H9 (cell line): Measurements from ENCODE around the gene HSPB8. TPM values are rescaled to one million over a fixed set of nuclear protein-coding genes. Genes with fewer than 3 reads are reported as not detected.
A peak's percentile ranks its signal among the peaks of the same experiment; 100 is the strongest.

Experiments
- DNase-seq: peaks from one replicate; pipeline ENCODE4 v3.0.0-alpha.2; 2017
- H2AFZ ChIP-seq: one replicate; pipeline ENCODE4 v1.6.1; 2013; ENCODE audit warnings: mild to moderate bottlenecking, low read length, control low read depth, moderate library complexity
- H2AK5ac ChIP-seq: 2 replicates; pipeline ENCODE4 v1.6.1; 2013; ENCODE audit warnings: low read length, control low read depth, mixed read lengths; ENCODE audit not compliant: insufficient read length
- H2BK120ac ChIP-seq: one replicate; pipeline ENCODE4 v1.6.1; 2013; ENCODE audit warnings: low read depth, mild to moderate bottlenecking, low read length, control low read depth, inconsistent platforms; ENCODE audit not compliant: poor library complexity, severe bottlenecking
- H2BK12ac ChIP-seq: 2 replicates; pipeline ENCODE4 v1.6.1; 2013; ENCODE audit warnings: low read length, control low read depth, mixed read lengths, low read depth; ENCODE audit not compliant: insufficient read length
- H2BK15ac ChIP-seq: 2 replicates; pipeline ENCODE4 v1.6.1; 2013; ENCODE audit warnings: low read depth, low read length, control low read depth
- H2BK20ac ChIP-seq: one replicate; pipeline ENCODE4 v1.6.1; 2013; ENCODE audit warnings: low read depth, mild to moderate bottlenecking, low read length, control low read depth, inconsistent platforms; ENCODE audit not compliant: poor library complexity, severe bottlenecking
- H2BK5ac ChIP-seq: 2 replicates; pipeline ENCODE4 v1.6.1; 2013; ENCODE audit warnings: low read length, control low read depth, mixed read lengths; ENCODE audit not compliant: insufficient read length
- H3K14ac ChIP-seq: 2 replicates; pipeline ENCODE4 v1.6.1; 2013; ENCODE audit warnings: low read length, control low read depth; ENCODE audit not compliant: insufficient read depth
- H3K18ac ChIP-seq: 2 replicates; pipeline ENCODE4 v1.6.1; 2013; ENCODE audit warnings: low read depth, mild to moderate bottlenecking, mixed read lengths, low read length, control low read depth; ENCODE audit not compliant: insufficient read length
- H3K23ac ChIP-seq: 2 replicates; pipeline ENCODE4 v1.6.1; 2013; ENCODE audit warnings: low read length, control low read depth, mixed read lengths, low read depth; ENCODE audit not compliant: insufficient read length
- H3K23me2 ChIP-seq: 2 replicates; pipeline ENCODE4 v1.6.1; 2013; ENCODE audit warnings: low read depth, mild to moderate bottlenecking, mixed read lengths, low read length, control low read depth; ENCODE audit not compliant: insufficient read length, poor library complexity, severe bottlenecking
- H3K27ac ChIP-seq: 2 replicates; pipeline ENCODE4 v1.5.1; 2013; ENCODE audit warnings: low read length, control low read depth, mixed read lengths, low read depth; ENCODE audit not compliant: insufficient read length
- H3K27me3 ChIP-seq: 2 replicates; pipeline ENCODE4 v1.6.1; 2013; ENCODE audit warnings: low read length, control low read depth, inconsistent platforms; ENCODE audit not compliant: insufficient read depth
- H3K4ac ChIP-seq: 2 replicates; pipeline ENCODE4 v1.6.1; 2013; ENCODE audit warnings: low read depth, mild to moderate bottlenecking, control low read depth, inconsistent platforms, low read length, moderate library complexity
- H3K4me1 ChIP-seq: 2 replicates; pipeline ENCODE4 v1.6.1; 2013; ENCODE audit warnings: low read length, control low read depth, inconsistent platforms; ENCODE audit not compliant: insufficient read depth
- H3K4me2 ChIP-seq: 2 replicates; pipeline ENCODE4 v1.6.1; 2013; ENCODE audit warnings: low read length, control low read depth, mixed read lengths; ENCODE audit not compliant: insufficient read length, insufficient read depth
- H3K56ac ChIP-seq: 2 replicates; pipeline ENCODE4 v1.6.1; 2013; ENCODE audit warnings: low read depth, mild to moderate bottlenecking, mixed read lengths, low read length, control low read depth; ENCODE audit not compliant: insufficient read length
- H3K79me1 ChIP-seq: 2 replicates; pipeline ENCODE4 v1.6.1; 2013; ENCODE audit warnings: low read depth, mild to moderate bottlenecking, moderate library complexity, low read length, control low read depth, inconsistent platforms; ENCODE audit not compliant: insufficient read depth, poor library complexity, severe bottlenecking
- H3K79me2 ChIP-seq: 2 replicates; pipeline ENCODE4 v1.6.1; 2013; ENCODE audit warnings: low read length, control low read depth, inconsistent platforms; ENCODE audit not compliant: insufficient read depth
- H3K9ac ChIP-seq: 2 replicates; pipeline ENCODE4 v1.6.1; 2013; ENCODE audit warnings: low read length, control low read depth, mixed read lengths; ENCODE audit not compliant: insufficient read length; ENCODE audit errors: extremely low read depth
- H3K9me3 ChIP-seq: one replicate; pipeline ENCODE4 v1.6.1; 2013; ENCODE audit warnings: low read depth, low read length, inconsistent platforms; ENCODE audit not compliant: control insufficient read depth
- H3T11ph ChIP-seq: one replicate; pipeline ENCODE4 v1.6.1; 2013; ENCODE audit warnings: mild to moderate bottlenecking, low read length, control low read depth, inconsistent platforms
- H4K20me1 ChIP-seq: one replicate; pipeline ENCODE4 v1.6.1; 2013; ENCODE audit not compliant: control insufficient read depth, insufficient read length, insufficient read depth
- H4K5ac ChIP-seq: 2 replicates; pipeline ENCODE4 v1.6.1; 2013; ENCODE audit warnings: low read depth, mild to moderate bottlenecking, mixed read lengths, low read length, control low read depth; ENCODE audit not compliant: insufficient read length
- H4K8ac ChIP-seq: replicated peaks from 2 replicates; pipeline ENCODE4 v1.6.1; 2013; ENCODE audit warnings: low read length, control low read depth, mixed read lengths, low read depth; ENCODE audit not compliant: insufficient read length
- H4K91ac ChIP-seq: 2 replicates; pipeline ENCODE4 v1.6.1; 2013; ENCODE audit warnings: low read depth, mild to moderate bottlenecking, moderate library complexity, mixed read lengths, low read length, control low read depth; ENCODE audit not compliant: insufficient read length
- H3K27ac Mint-ChIP-seq, 3 experiments: 2 replicates in 2 of 3; 3 replicates in 1 of 3; pipeline ENCODE4 v1.8.0; 2020 to 2021; ENCODE audit warnings: mixed read lengths in 3 of 3, mild to moderate bottlenecking in 1 of 3, moderate library complexity in 1 of 3
- H3K27me3 Mint-ChIP-seq: 2 replicates; pipeline ENCODE4 v1.8.0; 2021; ENCODE audit warnings: low read depth, mild to moderate bottlenecking, moderate library complexity, mixed read lengths
- H3K36me3 Mint-ChIP-seq, 3 experiments: 2 replicates in 2 of 3; 3 replicates in 1 of 3; pipeline ENCODE4 v1.8.0; 2020 to 2021; ENCODE audit warnings: low read depth in 3 of 3, mixed read lengths in 3 of 3; ENCODE audit not compliant: insufficient read depth in 1 of 3
- H3K4me1 Mint-ChIP-seq, 2 experiments: 2 replicates each; pipeline ENCODE4 v1.8.0; 2020; ENCODE audit warnings: mixed read lengths in 2 of 2
- H3K4me3 Mint-ChIP-seq, 2 experiments: 2 replicates in 1 of 2; 3 replicates in 1 of 2; pipeline ENCODE4 v1.8.0; 2020 to 2021; ENCODE audit warnings: mild to moderate bottlenecking in 2 of 2, mixed read lengths in 2 of 2, moderate library complexity in 1 of 2
- H3K9me3 Mint-ChIP-seq, 2 experiments: 2 replicates in 1 of 2; 3 replicates in 1 of 2; pipeline ENCODE4 v1.8.0; 2020; ENCODE audit warnings: mild to moderate bottlenecking in 2 of 2, mixed read lengths in 2 of 2, moderate library complexity in 1 of 2
- CTCF ChIP-seq: fragments of 200-600 bp; sonication (generic); conservative IDR thresholded peaks from 3 replicates; pipeline ENCODE4 v1.8.0; 2021; ENCODE audit warnings: antibody characterized with exemption, mild to moderate bottlenecking
- WGBS: extraction: QIAGEN DNeasy Blood & Tissue Kit; methylation state at CpG from one replicate; pipeline ENCODE4 v1.1.7; 2013; ENCODE audit warnings: missing lambda C conversion rate, low lambda C conversion rate, mixed read lengths; ENCODE audit not compliant: insufficient read length; ENCODE audit errors: extremely low coverage; 5-methylcytosine and 5-hydroxymethylcytosine counted together
- total RNA-seq: library from RNA; stranded (reverse); gene quantifications from 2 replicates; pipeline ENCODE4 v1.2.1, GENCODE V29; 2021

The HSPB8 gene
- total RNA-seq, 1 experiment from 2014 or later, result 3.0 TPM

GRCh38 chr12:119201789-119202543 is 23.2 kb downstream of the HSPB8 start:
- H4K20me1 ChIP-seq, result no peaks in the 10 kb centered on the region
- H3K27me3 ChIP-seq, result no peaks in the 10 kb centered on the region
- no peak overlapping the region for H3K56ac ChIP-seq
- no peak overlapping the region for H3K18ac ChIP-seq
- no peak overlapping the region for H3T11ph ChIP-seq
- H3K27me3 Mint-ChIP-seq, result no peaks in the 10 kb centered on the region; the same call in none of the 2 replicates
- H3K4me3 Mint-ChIP-seq, result 0 out of 5 replicates have a peak overlapping the region, but pooled peaks of 1 of the 2 experiments have one; percentile 28
- H3K9ac ChIP-seq, result no peak overlapping the region
- H3K36me3 Mint-ChIP-seq, result peaks cover 0 to 2% (median 0%) of the 10 kb centered on the region in 3 experiments; a peak in 1 of 7 replicates
- H3K79me1 ChIP-seq, result no peaks in the 10 kb centered on the region
- H3K23ac ChIP-seq, result no peak overlapping the region
- H3K4ac ChIP-seq, result no peak overlapping the region
- no peaks in the 10 kb centered on the region for H3K23me2 ChIP-seq
- no peak overlapping the region for H3K4me2 ChIP-seq
- TF ChIP-seq CTCF, result no peak
- no CpG with 5 or more reads among the region's 9 CpGs for WGBS
- H2BK20ac ChIP-seq, result no peak overlapping the region
- H2BK5ac ChIP-seq, result no peak overlapping the region
- no peaks in the 10 kb centered on the region for H3K9me3 Mint-ChIP-seq
- no peak overlapping the region for H4K5ac ChIP-seq
- no peak overlapping the region for H3K27ac ChIP-seq
- H2BK15ac ChIP-seq, result no peak overlapping the region
- peak overlapping the region; percentile 57 to 91 (median 78); a peak in 5 of 7 replicates for H3K27ac Mint-ChIP-seq
- H4K8ac ChIP-seq, result no peak overlapping the region
- H3K4me1 Mint-ChIP-seq, result peaks cover 66 to 69% of the 10 kb centered on the region in 2 experiments
- DNase-seq, result peak; percentile 49
- peaks cover 7% of the 10 kb centered on the region; the same call in 1 of the 2 replicates for H3K4me1 ChIP-seq
- H4K91ac ChIP-seq, result no peak overlapping the region
- H3K14ac ChIP-seq, result no peak overlapping the region
- H2AK5ac ChIP-seq, result no peak overlapping the region
- no peak overlapping the region for H2AFZ ChIP-seq
- no peak overlapping the region for H2BK12ac ChIP-seq
- H3K9me3 ChIP-seq, result no peaks in the 10 kb centered on the region
- no peak overlapping the region for H2BK120ac ChIP-seq
- no peaks in the 10 kb centered on the region for H3K79me2 ChIP-seq
